Measurements from ENCODE around the gene GJA9. TPM values are rescaled to one million over a fixed set of nuclear protein-coding genes. Genes with fewer than 3 reads are reported as not detected.

Gene GJA9
- total RNA-seq, 1 donor = not detected

GRCh38 chr1:38908821-38909220 is 27.4 kb upstream of the GJA9 start:
- Histone ChIP-seq H3K4me3 (ENCODE audit: insufficient read depth, low read length) (no peak overlapping the region), H3K79me2 (ENCODE audit: insufficient read depth, low read length) (no peaks in the 10 kb centered on the region), H3K4me2 (ENCODE audit: insufficient read depth, low read length) (no peak overlapping the region), H3K36me3 (ENCODE audit: insufficient read depth, low read length) (no peaks in the 10 kb centered on the region), H3K4me1 (ENCODE audit: insufficient read depth, low read length) (no peaks in the 10 kb centered on the region), H3K27ac (ENCODE audit: low read depth, low read length) (no peak overlapping the region), H4K20me1 (ENCODE audit: insufficient read depth, low read length) (no peaks in the 10 kb centered on the region), H2AFZ (ENCODE audit: low read length) (no peak overlapping the region), H3K9me3 (ENCODE audit: low read depth, low read length) (no peaks in the 10 kb centered on the region), H3K27me3 (ENCODE audit: insufficient read depth, low read length) (no peaks in the 10 kb centered on the region)
- DNase-seq (ENCODE audit: insufficient read length, low spot score, missing footprints) = peak; percentile 19
- no peak for TF ChIP-seq CTCF (IDR thresholded peaks at IDR 0.05; ENCODE audit: extremely low read depth, low read depth, low read length)

- H3K27me3 ChIP-seq (ENCODE audit: insufficient read depth, low read length) = no peaks in the 10 kb centered on the region
- no peaks in the 10 kb centered on the region for H3K79me2 ChIP-seq (ENCODE audit: insufficient read depth, low read length)
- H3K4me2 ChIP-seq (ENCODE audit: insufficient read depth, low read length) = no peak overlapping the region
- TF ChIP-seq CTCF (IDR thresholded peaks at IDR 0.05; ENCODE audit: extremely low read depth, low read depth, low read length) = no peak
- no peak overlapping the region for H3K4me3 ChIP-seq (ENCODE audit: insufficient read depth, low read length)
- H4K20me1 ChIP-seq (ENCODE audit: insufficient read depth, low read length) = no peaks in the 10 kb centered on the region
- H2AFZ ChIP-seq (ENCODE audit: low read length) = no peak overlapping the region
- peak; percentile 23 for DNase-seq (ENCODE audit: insufficient read length, low spot score, missing footprints)
- H3K36me3 ChIP-seq (ENCODE audit: insufficient read depth, low read length) = no peaks in the 10 kb centered on the region
- no peak overlapping the region for H3K27ac ChIP-seq (ENCODE audit: low read depth, low read length)
- H3K4me1 ChIP-seq (ENCODE audit: insufficient read depth, low read length) = no peaks in the 10 kb centered on the region
- no peaks in the 10 kb centered on the region for H3K9me3 ChIP-seq (ENCODE audit: low read depth, low read length)
Observed at GRCh38 chr1:38905985-38906384, 24.6 kb upstream of the GJA9 start.

DNA sequence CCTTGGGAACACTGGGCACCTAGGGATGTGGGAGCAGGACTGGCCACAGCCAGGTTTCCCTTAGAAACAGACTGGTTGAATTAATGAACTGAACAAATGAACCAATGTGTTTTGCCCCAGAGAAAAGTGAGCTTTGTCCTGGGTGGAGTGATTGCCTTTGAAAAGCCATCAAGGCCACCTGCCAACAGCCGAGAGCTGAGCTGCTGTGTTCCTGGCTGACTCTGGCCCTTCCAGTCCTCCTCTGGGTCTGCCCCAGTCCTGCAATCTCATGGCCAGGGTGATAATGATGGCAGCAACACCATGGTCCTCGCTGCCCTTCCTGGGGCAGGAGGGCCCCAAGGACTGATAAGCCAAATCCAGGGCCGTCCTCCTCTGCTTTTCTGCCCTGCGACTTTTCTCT is 18.2 kb upstream of the GJA9 start:
- no peak overlapping the region for H3K27ac ChIP-seq (ENCODE audit: low read depth, low read length)
- peaks cover 4% of the 10 kb centered on the region for H3K79me2 ChIP-seq (ENCODE audit: insufficient read depth, low read length)
- no peak overlapping the region for H2AFZ ChIP-seq (ENCODE audit: low read length)
- peaks cover 3% of the 10 kb centered on the region for H4K20me1 ChIP-seq (ENCODE audit: insufficient read depth, low read length)
- H3K4me3 ChIP-seq (ENCODE audit: insufficient read depth, low read length) = no peak overlapping the region
- DNase-seq (ENCODE audit: insufficient read length, low spot score, missing footprints) = no peak
- no peak for TF ChIP-seq CTCF (IDR thresholded peaks at IDR 0.05; ENCODE audit: extremely low read depth, low read depth, low read length)
- no peaks in the 10 kb centered on the region for H3K36me3 ChIP-seq (ENCODE audit: insufficient read depth, low read length)
- H3K4me1 ChIP-seq (ENCODE audit: insufficient read depth, low read length) = no peaks in the 10 kb centered on the region
- no peaks in the 10 kb centered on the region for H3K9me3 ChIP-seq (ENCODE audit: low read depth, low read length)
- no peaks in the 10 kb centered on the region for H3K27me3 ChIP-seq (ENCODE audit: insufficient read depth, low read length)
- no peak overlapping the region for H3K4me2 ChIP-seq (ENCODE audit: insufficient read depth, low read length)

- DNase-seq (ENCODE audit: insufficient read length, low spot score, missing footprints) = peak; percentile 72
- Histone ChIP-seq H3K79me2 (ENCODE audit: insufficient read depth, low read length) (peaks cover 4% of the 10 kb centered on the region), H3K4me2 (ENCODE audit: insufficient read depth, low read length) (no peak overlapping the region), H3K27me3 (ENCODE audit: insufficient read depth, low read length) (no peaks in the 10 kb centered on the region), H3K4me3 (ENCODE audit: insufficient read depth, low read length) (no peak overlapping the region), H3K36me3 (ENCODE audit: insufficient read depth, low read length) (no peaks in the 10 kb centered on the region), H3K27ac (ENCODE audit: low read depth, low read length) (no peak overlapping the region), H3K4me1 (ENCODE audit: insufficient read depth, low read length) (no peaks in the 10 kb centered on the region), H4K20me1 (ENCODE audit: insufficient read depth, low read length) (peaks cover 3% of the 10 kb centered on the region), H2AFZ (ENCODE audit: low read length) (no peak overlapping the region), H3K9me3 (ENCODE audit: low read depth, low read length) (no peaks in the 10 kb centered on the region)
- TF ChIP-seq CTCF (IDR thresholded peaks at IDR 0.05; ENCODE audit: extremely low read depth, low read depth, low read length) = no peak
Observed at GRCh38 chr1:38898653-38899230, 17.4 kb upstream of the GJA9 start.

Data from osteoblast (primary cell).